ENCODE data around the gene TOM1L2. TPM values are rescaled to one million over a fixed set of nuclear protein-coding genes. Genes with fewer than 3 reads are reported as not detected.

TOM1L2 gene
- total and polyA plus RNA-seq, 2 of the 4 experiments (the other 2 are of a cell fraction), result 34.4 to 51.7 TPM

DNA sequence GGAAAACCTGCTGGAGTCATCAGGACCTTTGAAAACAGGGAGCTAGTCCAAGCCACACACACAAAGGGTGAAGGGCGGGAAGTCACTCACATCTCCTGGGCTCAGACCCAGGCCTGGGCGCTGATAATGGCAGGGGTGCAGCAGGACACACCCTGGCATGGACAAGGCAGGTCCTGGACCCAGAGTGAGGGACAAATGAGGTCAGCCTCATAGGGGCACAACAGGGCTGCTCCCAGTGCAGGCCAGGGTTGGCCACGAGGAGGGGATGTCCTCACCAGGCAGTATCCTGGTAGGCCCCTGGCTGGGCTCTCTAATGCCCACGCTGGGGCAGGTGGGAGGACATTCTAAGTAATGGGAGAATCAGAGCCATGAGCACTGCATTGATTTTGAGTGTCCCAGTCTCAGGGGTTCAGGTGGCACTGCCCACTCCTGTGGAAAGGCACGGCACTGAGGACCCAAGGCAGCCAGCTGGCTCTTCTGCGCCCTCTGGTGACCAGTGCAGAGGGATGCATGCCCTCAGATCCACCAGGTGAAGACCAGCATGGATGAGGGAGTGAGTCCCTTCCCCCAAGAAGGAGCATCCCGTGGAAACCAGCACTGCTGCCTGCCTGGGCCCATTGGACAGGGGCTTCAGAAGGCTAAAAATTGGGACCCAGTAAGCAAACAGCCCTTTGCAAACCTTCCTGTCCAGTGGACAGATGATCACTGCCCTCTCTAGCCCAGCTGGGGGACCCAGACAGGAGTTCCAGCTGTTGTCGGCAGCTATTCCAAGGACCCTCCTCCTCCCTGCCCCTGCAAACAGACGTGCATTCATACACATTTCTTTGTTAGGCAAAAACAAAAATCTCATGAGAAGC lies 112.1 kb downstream of the TOM1L2 start (continued):
- TF ChIP-seq, protein P1, sequence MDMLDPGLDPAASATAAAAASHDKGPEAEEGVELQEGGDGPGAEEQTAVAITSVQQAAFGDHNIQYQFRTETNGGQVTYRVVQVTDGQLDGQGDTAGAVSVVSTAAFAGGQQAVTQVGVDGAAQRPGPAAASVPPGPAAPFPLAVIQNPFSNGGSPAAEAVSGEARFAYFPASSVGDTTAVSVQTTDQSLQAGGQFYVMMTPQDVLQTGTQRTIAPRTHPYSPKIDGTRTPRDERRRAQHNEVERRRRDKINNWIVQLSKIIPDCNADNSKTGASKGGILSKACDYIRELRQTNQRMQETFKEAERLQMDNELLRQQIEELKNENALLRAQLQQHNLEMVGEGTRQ (IDR thresholded peaks at IDR 0.05; ENCODE audit: low read depth, low read length), result no peak

DNA sequence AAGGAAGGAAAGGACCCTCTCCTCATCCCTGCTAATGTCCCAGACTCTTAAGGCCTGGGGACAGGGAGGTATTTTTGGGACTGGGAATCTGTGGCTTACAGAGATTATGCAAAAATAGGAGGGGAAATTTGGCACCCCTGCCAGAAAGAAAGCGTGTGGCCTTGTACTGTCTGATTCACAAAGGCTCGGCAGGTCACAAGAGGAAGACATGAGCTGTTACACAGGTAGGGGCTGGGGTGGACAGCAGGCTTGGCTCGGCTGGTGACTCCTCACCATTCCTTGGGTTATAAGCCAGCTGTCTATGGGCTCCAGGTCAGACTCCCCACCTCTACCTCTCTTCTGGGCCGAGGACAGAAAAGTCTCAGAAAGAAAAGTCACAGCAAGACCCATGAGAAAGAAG lies 114.7 kb downstream of the TOM1L2 start:
- Histone ChIP-seq H3K14ac (replicated peaks; ENCODE audit: low read depth, low read length) (no peak overlapping the region), H4K8ac (ENCODE audit: low read depth in 2 of 2, low read length in 2 of 2) (no peak overlapping the region), H3K4ac (ENCODE audit: low read depth, low read length) (no peak overlapping the region), H3K27ac (ENCODE audit: insufficient read depth, low read length) (no peak overlapping the region), H2BK20ac (ENCODE audit: low read depth, low read length) (no peak overlapping the region), H2AK5ac (ENCODE audit: low read depth, low read length) (no peak overlapping the region), H3K9me3 (ENCODE audit: control insufficient read depth, insufficient read depth, low read length) (no peaks in the 10 kb centered on the region), H3K23ac (ENCODE audit: low read depth, low read length) (no peak overlapping the region), H3K27me3 (ENCODE audit: control insufficient read depth, insufficient read depth, low read length) (no peaks in the 10 kb centered on the region), H2BK5ac (ENCODE audit: low read depth, low read length, poor library complexity, severe bottlenecking) (no peak overlapping the region), H3K79me1 (ENCODE audit: low read depth in 1 of 2, low read length in 2 of 2) (no peaks in the 10 kb centered on the region; a peak in 1 of 4 replicates), H4K20me1 (ENCODE audit: insufficient read depth, low read length) (no peaks in the 10 kb centered on the region), H2BK15ac (ENCODE audit: low read depth, low read length) (no peak overlapping the region), H4K91ac (ENCODE audit: insufficient read depth, low read depth, low read length) (no peak overlapping the region), H3K4me2 (ENCODE audit: low read depth, low read length) (no peak overlapping the region), H3K56ac (ENCODE audit: extremely low read depth, insufficient read depth, low read length) (no peak overlapping the region), H2BK120ac (ENCODE audit: low read depth, low read length) (no peak overlapping the region), H2AFZ (replicated peaks; ENCODE audit: low read length, poor library complexity) (no peak overlapping the region), H2AK9ac (replicated peaks; ENCODE audit: low read depth, low read length, poor library complexity) (no peak overlapping the region), H3K36me3 (ENCODE audit: control insufficient read depth, insufficient read depth, low read length) (peaks cover 7% of the 10 kb centered on the region), H4K5ac (ENCODE audit: low read depth, low read length) (no peak overlapping the region), H3K4me1 (ENCODE audit: control insufficient read depth, insufficient read depth, low read length) (peaks cover 6% of the 10 kb centered on the region; the same call in 1 of the 2 replicates), H3K9me1 (ENCODE audit: insufficient read depth, low read length) (peaks cover 5% of the 10 kb centered on the region), H3K4me3 (ENCODE audit: insufficient read depth, low read depth, low read length) (no peak overlapping the region), H3K18ac (ENCODE audit: low read depth, low read length) (no peak overlapping the region), H3K9ac (ENCODE audit: low read depth, low read length) (no peak overlapping the region)
- intact Hi-C loops (cut with micrococcal nuclease) (no loop called here), dilution Hi-C loops (cut with HindIII; ENCODE audit: low sequenced_read_pairs, unreplicated experiment) (no loop called here), in situ Hi-C loops (cut with MboI; ENCODE audit: low sequenced_read_pairs) (loop anchor here (5.0 kb wide), 1 partner anchor 180 kb away; no protein-coding TSS in a partner anchor)
- ChIA-PET CTCF (interaction anchor here (0.6 kb wide), 1 partner anchor 121 kb away, joined by 4 read pairs; no protein-coding TSS in a partner anchor), POLR2A (ENCODE audit: unreplicated experiment) (no interaction called here)
- ATAC-seq (ENCODE audit: low read depth), result no peak
- no peak for DNase-seq
- no peak for TF ChIP-seq MAFK (IDR thresholded peaks at IDR 0.05; ENCODE audit: low read depth, low read length)
- TF ChIP-seq, protein P1 (IDR thresholded peaks at IDR 0.05; ENCODE audit: low read depth, low read length), result no peak
- no peak for TF ChIP-seq RCOR1 (IDR thresholded peaks at IDR 0.05; ENCODE audit: insufficient replicate concordance, low read length)
- no peak for TF ChIP-seq CHD1 (IDR thresholded peaks at IDR 0.05; ENCODE audit: low read depth, low read length)
- TF ChIP-seq RAD21 (IDR thresholded peaks at IDR 0.05; ENCODE audit: low read length), result no peak
- BruUV-seq (replicated peaks), result no TSS peak
- WGBS, 2 experiments (ENCODE audit: extremely low coverage in 2 of 2, insufficient read length in 1 of 2), result 60% methylated on average over 1 of the region's 4 CpGs; no CpG with 5 or more reads in 1 of the 2 experiments

Measured in IMR-90 (cell line).